Right lobe of liver (tissue), 4 donors: ENCODE measurements around the gene FUBP3.

Experiments
- POLR2A ChIP-seq: fragments of 450-650 bp; IDR thresholded peaks from one replicate; pipeline ENCODE4 v1.6.1; 2017; ENCODE audit warnings: antibody characterized with exemption, mild to moderate bottlenecking
- TF ChIP-seq, protein P1 (sequence below), 4 donors: fragments of 200-600 bp in 3 of 4; fragments of 450-650 bp in 1 of 4; IDR thresholded peaks; one replicate each; pipeline versions ENCODE4 v1.5.1 to v1.8.0; 2016 to 2022; ENCODE audit warnings: antibody characterized with exemption in 4 of 4, mild to moderate bottlenecking in 2 of 4
- donor health status: DM: no; HTN: no; CAD: no.
- donor health status: DM: no; HTN: no; CAD: no.
- donor health status: DM: no; HTN: yes; CAD: no.

DNA sequence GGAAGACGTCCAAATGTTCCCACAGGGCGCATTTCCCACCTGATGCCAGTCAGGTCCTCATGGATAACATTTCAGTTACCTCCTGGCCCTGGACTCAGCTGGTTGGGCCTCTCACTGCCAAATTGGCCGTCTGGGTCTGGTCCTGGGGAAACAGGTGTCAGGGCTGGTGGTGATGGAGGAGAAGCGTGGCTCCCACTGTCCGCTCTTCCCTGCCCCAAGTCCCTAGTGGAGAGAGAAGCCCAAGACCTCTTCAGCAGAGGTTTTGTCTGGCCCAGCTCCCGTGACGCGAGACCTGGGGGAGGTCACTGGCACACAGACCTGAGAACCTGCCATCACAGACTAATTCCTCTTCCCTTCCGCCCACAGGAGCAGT is 57.3 kb downstream of the FUBP3 start:
- TF ChIP-seq, protein P1, sequence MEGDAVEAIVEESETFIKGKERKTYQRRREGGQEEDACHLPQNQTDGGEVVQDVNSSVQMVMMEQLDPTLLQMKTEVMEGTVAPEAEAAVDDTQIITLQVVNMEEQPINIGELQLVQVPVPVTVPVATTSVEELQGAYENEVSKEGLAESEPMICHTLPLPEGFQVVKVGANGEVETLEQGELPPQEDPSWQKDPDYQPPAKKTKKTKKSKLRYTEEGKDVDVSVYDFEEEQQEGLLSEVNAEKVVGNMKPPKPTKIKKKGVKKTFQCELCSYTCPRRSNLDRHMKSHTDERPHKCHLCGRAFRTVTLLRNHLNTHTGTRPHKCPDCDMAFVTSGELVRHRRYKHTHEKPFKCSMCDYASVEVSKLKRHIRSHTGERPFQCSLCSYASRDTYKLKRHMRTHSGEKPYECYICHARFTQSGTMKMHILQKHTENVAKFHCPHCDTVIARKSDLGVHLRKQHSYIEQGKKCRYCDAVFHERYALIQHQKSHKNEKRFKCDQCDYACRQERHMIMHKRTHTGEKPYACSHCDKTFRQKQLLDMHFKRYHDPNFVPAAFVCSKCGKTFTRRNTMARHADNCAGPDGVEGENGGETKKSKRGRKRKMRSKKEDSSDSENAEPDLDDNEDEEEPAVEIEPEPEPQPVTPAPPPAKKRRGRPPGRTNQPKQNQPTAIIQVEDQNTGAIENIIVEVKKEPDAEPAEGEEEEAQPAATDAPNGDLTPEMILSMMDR (IDR thresholded peaks at IDR 0.05), result no peak
- no peak for TF ChIP-seq POLR2A
